Colon (tissue), 2 donors: Measurements from ENCODE around the gene GRK5.

ENCODE experiments used
- FAIRE-seq: peaks from 2 replicates; lab custom pipeline; 2012; peaks lifted over from hg19 to GRCh38; lab: Jason Lieb, UNC
- donor health status: control.
- donor health status: control.

The GRK5 gene

DNA sequence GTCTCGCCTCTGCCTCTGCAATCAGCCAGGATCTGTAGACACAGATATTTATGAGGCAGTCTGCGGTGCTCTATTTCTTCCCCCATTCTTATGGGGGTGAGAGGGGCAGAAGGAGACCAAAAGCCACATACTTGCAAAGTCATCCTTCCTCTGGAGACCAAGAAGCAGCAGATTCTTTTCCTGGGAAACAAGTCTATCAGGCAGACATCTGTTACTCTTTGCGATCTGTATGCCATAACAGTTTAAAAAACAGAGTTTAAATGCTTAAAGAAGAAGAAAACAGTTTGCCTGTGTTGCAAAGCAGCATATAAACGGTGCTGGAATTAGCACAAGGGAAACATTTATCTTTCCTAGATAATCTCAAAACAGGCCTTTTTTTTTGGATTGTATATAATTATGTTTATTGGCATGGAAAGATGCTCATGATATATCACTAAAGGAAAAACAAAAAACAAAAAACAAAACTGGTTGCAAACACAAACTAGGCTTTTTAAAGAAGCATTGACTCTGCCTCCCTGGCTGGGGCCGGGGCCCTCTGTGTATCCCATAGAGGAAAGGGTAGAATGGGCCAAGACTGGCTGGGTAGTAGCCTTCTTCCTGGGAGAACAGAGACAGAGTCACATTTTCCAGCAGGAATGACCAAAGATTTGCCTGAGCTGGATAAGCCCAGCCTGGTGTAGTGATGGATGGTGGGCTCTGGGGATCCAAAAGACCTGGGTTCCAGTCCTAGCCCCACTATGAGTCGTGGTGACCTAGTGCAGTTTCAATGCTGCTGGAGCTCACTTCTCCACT, 284.8 kb downstream of the GRK5 start:
- no peak for FAIRE-seq

DNA sequence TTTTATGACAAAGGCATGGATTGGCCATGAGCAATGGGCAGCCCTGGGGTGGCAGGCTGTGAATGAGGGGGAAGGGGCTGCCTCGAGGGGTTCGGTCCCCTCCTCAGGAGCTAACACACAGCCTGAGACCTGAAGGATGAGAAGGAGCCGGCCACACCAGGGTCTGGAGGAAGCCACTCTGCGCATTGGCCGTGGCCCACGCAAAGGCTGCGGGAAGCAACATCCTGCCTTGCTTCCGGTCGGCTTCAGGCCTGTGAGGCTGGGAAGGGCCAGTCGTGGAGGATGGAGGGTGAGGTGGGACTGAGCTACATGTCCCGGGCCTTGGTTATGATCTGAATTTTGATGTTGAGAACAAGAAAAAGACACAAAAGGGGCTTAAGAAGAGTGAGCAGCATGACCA, 285.8 kb downstream of the GRK5 start:
- FAIRE-seq = no peak

DNA sequence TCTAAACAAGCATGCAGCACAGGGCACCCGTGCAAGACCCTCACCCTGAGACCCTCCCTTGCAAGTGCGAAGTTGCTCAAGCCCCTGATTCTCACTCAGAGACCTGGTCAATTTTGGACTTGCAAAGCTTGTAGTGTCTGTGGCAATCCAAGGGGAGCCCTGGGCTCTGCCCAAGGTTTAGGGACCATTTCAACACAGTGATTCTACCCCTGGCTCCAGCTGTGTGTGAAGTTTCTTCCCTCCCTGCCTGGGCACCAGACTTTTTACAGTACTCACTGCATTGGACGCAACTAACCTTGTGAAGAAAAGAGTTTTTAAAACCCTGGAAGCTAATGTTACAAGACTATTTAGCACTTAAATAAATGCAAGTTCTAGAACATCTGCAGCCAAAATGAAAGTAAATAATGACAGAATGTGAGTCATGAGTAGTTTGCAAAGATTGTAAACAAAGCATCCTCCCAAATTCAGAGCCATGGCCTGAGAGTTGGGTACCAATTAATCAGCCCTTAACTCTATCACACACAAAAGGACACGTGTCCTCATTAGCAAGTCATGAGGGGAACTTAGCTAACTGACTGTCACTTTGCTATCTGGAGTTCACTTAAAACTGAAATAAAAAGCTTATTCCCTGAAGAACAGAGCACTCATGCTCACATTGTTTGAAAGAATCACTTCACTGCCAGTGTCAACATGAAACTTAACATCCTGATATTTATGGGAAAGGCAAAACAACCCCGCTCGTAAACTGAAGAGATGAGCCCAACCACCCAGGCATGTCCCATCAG, 287.1 kb downstream of the GRK5 start:
- FAIRE-seq = no peak

DNA sequence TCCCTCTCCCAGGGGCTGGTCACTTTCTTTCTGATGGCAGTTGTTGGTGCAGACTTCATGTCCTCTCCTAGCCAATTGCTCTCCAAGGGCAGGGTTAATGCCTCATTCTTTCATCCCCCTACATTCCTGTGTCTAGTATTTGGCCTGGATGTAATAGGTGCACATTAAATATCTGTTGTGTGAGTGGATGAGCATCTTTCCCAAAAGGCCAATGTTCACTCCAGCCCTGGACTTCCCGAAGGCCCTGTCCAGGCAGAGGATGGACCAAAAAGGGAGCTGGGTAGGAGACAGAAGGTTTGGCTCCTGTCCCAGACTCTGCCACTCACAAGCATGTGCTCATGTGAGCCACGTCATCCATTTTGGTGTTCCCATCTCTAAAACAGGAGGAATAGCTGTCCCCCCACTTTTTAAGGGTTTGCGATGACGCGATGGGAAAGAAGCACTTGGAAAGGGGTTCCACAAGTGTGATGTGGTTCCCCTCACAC, 287.7 kb downstream of the GRK5 start:
- FAIRE-seq = no peak

DNA sequence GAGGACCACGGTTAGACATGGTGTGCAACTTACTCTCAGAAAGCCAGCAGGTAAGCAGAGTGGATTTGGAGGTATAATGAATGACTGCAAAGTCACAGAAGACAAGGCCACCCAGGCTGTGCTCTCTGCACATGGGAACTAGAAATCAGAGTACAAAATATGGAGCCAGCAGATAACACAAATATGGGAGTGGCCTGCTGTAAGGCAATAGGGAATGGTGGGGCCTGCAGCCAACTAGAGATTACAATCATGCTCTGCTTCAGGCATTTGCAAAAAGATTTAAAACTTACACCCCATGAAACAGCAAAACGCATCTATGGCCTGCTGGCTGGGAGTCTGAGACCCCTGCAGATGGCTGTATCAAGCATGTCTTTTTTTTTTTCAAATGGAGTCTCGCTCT, 288.2 kb downstream of the GRK5 start:
- no peak for FAIRE-seq

DNA sequence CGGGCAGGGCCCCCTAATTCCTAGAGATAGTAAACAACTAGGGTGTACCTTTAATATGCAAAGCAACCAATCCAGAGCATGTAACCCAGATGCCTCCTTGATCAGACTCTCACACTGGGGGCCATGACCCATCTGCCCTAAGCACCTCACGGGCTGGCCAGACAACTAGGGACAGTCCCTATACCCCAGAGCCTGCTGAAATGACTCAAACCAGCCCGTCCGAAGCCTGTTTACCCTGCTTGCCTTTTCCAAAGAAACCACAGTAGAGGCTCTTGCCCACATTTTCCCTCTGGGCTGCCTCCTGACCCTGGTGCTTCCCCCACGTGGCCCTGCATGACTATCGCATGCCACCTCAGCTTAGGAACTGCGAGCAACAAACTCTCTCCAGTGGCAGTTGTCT, 288.9 kb downstream of the GRK5 start:
- FAIRE-seq = no peak

DNA sequence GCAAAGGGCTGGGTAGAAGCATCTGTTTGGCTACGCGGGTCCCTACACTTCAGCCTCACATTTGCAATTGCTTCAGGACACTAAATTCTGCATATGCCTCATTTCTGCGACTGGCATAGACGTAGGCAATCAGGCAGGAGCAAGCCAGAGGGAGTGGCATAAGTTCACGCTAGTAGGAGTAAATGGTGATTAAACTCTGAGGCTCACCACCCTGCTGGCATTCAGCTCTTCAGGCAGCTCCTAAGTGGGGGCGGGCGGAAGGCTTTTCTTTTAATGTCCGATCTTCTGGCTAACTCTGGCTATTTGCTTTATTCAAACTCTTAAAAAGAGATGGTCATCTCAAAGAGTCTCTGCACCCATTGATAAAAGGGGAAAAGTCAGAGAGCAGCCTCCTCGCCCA, 289.9 kb downstream of the GRK5 start:
- FAIRE-seq = no peak

DNA sequence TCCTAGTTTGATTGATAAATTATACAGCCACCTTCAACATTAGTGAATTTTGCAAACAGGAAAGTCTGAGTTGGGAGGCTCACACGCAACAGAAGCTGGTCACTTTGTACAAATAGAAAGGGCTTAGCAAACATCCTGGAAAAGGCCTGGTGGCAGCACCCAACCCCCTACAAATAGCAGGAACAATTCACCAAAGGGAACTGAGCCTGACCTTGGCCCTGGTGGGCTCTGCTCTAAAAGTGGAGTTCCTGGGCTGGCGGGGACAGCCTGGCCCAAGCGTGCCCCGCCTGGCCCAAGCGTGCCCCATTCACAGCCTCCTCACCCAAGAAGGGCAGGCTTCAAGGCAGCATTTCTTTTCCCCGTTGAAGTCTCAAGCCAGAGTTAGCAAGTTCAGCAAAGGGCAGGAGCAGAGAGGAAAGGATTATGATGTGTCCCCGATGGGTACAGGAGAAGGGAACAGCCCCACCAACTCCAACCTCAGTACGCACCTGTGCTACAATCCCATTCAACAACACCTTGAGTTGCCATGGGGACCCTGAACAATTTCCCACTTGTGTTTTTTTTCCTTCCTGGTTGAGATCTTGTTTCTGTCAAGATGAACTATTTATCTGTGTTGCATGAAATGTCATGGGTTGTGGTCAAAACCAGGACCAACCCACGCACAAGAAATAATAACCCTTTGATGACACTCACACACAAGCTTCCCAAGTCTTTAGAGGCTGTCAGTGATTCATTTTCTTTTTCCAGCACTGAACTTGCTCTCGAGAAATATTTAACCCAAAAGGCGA, 291.7 kb downstream of the GRK5 start:
- no peak for FAIRE-seq

DNA sequence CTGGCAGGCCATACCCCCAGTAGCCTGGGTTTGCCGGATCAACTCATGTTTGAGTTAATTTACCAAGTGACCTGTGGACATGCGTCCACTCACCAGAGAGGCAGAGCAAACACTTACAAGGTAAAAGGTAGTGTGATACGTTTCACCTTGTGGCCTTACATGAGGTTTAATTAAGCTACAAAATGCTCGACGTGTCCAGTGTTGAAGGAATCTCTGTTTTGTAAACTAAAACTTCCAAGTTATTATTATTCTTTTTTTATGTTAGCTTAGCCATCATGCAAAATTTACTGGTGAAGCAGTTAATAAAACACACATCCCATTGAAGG, 292.3 kb downstream of the GRK5 start:
- no peak for FAIRE-seq

DNA sequence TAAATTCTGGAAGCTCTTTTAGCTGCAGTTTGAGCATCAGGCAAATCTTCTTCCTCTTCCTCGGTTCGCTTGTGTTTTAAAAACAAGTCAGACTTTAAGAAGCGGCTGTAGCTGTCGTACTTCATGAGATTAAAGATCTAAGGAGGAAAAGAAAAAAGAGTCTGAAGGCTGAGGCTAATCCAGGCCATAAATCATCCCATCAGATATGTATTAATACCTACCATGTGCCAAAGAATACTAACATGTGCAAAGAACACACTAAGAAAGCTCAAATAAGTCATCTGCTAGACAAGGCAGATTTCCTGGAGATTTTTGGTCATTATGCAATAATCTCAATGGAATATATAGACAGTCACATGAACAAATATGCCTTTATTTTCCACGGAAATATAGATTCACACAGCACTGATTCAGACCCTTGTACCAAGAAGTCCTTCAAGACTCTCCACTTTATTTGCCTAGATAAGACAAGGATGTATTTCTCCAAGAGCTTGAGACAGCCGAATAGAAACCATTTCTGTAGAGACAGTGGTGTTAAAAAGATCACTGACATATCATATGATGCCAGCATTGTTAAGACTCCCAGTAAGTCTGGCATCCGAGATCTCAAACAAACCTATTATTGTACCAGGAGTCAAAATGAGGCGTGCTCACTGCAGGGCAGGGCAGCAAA, 292.9 kb downstream of the GRK5 start:
- FAIRE-seq = no peak

DNA sequence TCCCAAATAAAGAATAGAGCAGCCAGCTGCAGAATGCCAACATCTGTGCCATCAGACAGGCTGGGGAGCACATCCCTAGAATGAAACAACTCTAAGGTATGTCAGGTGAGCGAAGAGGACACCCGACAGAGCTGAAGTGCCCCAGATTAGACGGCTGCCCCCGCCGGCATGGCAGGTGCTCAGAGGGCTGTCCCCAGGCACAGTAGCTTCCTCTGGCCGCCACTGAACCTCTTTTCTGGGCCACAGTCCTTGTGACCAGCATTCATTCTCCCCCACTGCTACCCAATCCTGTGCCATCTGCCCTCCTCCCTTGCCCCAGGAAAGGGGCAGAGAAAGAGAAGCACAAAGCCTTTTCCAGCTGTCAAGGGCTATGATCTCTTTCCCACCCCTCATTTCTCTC, 293.4 kb downstream of the GRK5 start:
- FAIRE-seq = no peak

DNA sequence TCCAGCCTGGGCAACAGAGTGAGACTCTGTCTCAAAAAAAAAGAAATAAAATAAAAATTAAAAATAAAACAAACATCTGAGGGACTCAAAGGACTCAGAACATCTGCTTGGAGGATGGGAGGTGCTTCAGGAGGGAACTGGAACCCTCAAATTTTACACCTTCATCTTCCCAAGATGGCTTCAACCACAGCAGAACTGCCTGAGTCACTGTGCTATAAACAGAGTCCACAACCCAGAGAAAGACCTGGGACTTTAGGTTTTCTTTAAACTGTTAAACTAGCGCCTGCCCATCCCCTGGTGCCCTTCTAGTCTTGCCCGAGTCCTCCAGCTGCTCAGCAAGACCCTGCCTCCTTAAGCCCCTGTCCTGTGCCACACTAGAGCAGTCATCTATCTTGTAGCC, 294.3 kb downstream of the GRK5 start:
- FAIRE-seq = no peak

DNA sequence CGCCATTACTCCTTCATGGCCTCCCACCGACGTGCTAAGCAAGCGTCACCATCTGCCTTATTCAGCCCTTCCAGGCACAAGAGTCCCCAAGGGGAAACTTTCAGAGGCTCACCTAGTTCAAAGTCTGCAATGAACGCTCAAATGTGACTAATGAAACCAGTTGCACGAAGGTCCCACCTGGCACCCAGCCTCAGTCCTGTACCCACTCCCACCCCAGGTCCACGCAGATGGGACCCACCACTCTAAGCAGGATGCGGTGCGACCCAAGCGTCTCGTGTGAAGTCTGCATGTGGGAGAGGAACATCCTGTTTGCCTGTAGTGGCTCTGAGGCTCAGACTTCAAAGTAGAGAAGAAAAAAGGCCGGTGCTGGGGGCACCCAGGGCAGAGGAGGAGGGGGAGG, 294.8 kb downstream of the GRK5 start:
- no peak for FAIRE-seq

DNA sequence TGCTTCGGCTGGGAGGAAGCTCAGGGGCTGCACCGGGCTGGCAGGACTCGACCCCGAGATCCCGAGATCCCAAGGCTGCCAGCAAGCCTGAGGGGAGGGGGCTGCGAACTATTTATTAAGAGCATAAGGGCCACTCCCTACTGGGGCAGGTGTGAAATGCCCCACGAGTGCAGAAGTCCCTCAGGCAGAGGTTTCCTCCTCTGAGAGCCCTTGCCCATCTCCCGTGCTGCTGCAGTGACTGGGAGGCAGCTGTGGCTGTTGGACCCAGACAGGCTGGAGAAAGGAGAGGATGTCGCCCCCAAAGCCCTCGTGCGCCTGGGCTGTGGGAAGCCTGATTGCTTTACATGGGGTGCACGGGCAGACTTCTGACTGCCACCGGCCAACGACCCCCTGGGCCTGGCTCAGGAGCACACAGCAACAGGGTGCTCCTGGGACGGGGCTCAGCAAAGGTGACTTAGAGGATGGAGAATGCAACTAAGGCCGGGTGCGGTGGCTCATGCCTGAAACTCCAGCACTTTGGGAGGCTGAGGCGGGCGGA, 295.3 kb downstream of the GRK5 start:
- FAIRE-seq = no peak

DNA sequence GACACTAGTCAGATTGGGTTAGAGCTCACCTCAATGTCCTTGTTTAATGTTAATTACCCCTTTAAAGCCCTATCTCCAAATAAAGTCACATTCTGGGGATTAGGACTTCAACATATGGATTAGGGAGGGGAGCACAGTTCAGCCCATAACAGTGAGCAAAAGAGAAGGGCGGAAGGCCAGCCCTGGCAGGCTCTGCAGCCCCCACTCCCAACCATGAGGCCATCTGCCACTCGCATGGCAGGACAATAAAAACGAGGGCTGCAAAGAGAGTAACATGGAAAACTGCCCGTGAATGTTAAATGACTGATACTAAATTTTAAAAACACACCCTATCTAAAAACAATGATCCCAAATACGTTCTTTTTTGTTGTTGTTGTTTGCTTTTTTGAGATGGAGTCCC, 296.4 kb downstream of the GRK5 start:
- FAIRE-seq = no peak

DNA sequence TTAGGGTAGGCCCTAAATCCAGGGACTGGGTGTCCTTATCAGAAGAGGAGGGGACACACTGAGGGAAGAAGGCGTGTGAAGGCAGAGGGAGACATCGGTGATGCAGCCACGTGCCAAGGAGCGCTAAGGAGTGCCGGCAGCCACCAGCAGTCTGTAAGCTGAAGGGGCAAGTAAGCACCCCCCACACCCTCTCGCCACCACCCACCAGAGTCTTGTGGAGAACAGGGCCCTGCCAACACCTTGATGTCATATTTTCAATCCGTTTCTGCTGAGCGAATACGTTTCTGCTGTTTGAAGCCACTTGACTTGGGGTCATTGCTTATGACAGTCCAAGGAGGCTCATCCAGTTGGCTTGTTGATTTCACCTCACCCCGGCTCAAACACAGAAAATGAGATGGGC, 297.3 kb downstream of the GRK5 start:
- FAIRE-seq = no peak

DNA sequence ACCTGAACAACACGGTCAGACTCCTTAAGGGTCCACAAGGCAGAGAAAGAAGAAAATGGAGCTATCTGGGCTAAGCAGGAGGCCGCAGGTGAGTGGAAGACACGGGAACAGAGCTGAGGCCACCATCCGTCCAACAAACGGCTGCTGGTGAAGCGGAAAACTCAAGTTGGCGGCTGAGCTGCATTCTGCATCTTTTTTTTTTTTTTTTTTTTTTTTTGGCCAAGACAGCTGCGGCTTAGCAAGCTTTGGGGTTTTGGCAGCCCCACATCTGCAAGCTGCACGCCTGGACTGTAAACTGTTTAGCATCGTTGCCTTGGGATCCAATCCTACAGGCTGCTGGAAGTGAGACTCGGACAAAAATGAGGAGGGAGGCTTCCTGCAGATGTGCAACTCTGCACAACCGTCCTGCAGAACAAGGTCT, 297.8 kb downstream of the GRK5 start:
- no peak for FAIRE-seq
